ENCODE data around the gene GAA.
"Not testable (repeated sequence)": the region's sequence is repeated elsewhere in the genome, so short reads cannot be mapped to it uniquely, and the experiment has no call there.

The GAA gene

GRCh38 chr17:80151333-80151732 lies 50.0 kb downstream of the GAA start:
- DNase-seq, result no peak

GRCh38 chr17:80152081-80152702 lies 50.8 kb downstream of the GAA start:
- no peak for DNase-seq

- no peak for DNase-seq
These were observed 51.6 kb downstream of the GAA start for GRCh38 chr17:80153004-80153403.

GRCh38 chr17:80154166-80154565 lies 52.8 kb downstream of the GAA start:
- DNase-seq, result no peak

GRCh38 chr17:80155600-80155999 lies 54.2 kb downstream of the GAA start:
- DNase-seq, result not testable (repeated sequence)

- DNase-seq, result no peak
These were observed 57.5 kb downstream of the GAA start for GRCh38 chr17:80158846-80159245.

GRCh38 chr17:80160536-80160935 lies 59.2 kb downstream of the GAA start:
- no peak for DNase-seq

GRCh38 chr17:80163336-80163735 lies 62.0 kb downstream of the GAA start:
- DNase-seq, result peak; percentile 0

GRCh38 chr17:80164185-80164584 lies 62.8 kb downstream of the GAA start:
- no peak for DNase-seq

- DNase-seq, result no peak
These were observed 65.1 kb downstream of the GAA start for GRCh38 chr17:80166446-80166845.

GRCh38 chr17:80168371-80168770 lies 67.0 kb downstream of the GAA start:
- no peak for DNase-seq

- DNase-seq, result no peak
These were observed 67.7 kb downstream of the GAA start for GRCh38 chr17:80169107-80169506.

Data from NCI-H1105 treated with DMSO at 0.1 percent for 48 hours (cell line).